ENCODE results near the gene SOX6.

GRCh38 chr11:16030664-16031063 lies 325.7 kb downstream of the SOX6 start:
- no peak for TF ChIP-seq CTCF (IDR thresholded peaks at IDR 0.05)
- TF ChIP-seq SIN3A (IDR thresholded peaks at IDR 0.05; ENCODE audit: borderline replicate concordance, insufficient read depth, low read depth, low read length) = no peak
